Measurements from ENCODE around the gene RCAN1. TPM values are rescaled to one million over a fixed set of nuclear protein-coding genes. Genes with fewer than 3 reads are reported as not detected.

The RCAN1 gene
- total and polyA plus RNA-seq, 2 of the 13 experiments (the other 11 are each of a cell fraction or from before 2014, with no cell fraction given): 9.4 to 34.1 TPM

DNA sequence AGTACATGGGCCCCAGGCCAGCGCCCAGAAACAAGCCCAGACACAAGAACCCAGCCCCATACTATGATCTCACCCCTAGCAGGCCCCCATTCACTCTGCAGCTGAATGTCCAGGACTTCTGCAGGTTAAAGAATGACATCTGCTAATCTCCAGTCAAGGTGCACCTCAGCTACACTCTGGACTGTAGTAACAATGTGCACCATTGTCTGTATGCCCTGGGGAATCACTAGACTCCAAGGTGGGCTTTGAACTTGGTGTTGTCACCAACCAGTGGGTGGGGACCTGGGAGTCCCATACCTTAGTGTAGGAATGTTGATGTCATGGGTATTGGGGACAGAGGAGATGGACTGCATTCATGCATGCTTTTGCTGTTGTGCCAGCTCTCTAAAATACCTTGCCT is 113.2 kb downstream of the RCAN1 start (continued):
- TF ChIP-seq ZNF142 (CRISPR knock-in tag; IDR thresholded peaks at IDR 0.05): no peak
- TF ChIP-seq YEATS4 (CRISPR knock-in tag; IDR thresholded peaks at IDR 0.05; ENCODE audit: borderline replicate concordance): no peak
- no peak for TF ChIP-seq ELF1 (CRISPR knock-in tag; IDR thresholded peaks at IDR 0.05)
- no peak for TF ChIP-seq ZNF510 (CRISPR knock-in tag; IDR thresholded peaks at IDR 0.05; ENCODE audit: low read depth)
- no peak for TF ChIP-seq ZNF572 (CRISPR knock-in tag; IDR thresholded peaks at IDR 0.05)
- TF ChIP-seq MAFG (CRISPR knock-in tag; IDR thresholded peaks at IDR 0.05): no peak
- no peak for TF ChIP-seq ZNF224 (CRISPR knock-in tag; IDR thresholded peaks at IDR 0.05)
- TF ChIP-seq, protein P1, sequence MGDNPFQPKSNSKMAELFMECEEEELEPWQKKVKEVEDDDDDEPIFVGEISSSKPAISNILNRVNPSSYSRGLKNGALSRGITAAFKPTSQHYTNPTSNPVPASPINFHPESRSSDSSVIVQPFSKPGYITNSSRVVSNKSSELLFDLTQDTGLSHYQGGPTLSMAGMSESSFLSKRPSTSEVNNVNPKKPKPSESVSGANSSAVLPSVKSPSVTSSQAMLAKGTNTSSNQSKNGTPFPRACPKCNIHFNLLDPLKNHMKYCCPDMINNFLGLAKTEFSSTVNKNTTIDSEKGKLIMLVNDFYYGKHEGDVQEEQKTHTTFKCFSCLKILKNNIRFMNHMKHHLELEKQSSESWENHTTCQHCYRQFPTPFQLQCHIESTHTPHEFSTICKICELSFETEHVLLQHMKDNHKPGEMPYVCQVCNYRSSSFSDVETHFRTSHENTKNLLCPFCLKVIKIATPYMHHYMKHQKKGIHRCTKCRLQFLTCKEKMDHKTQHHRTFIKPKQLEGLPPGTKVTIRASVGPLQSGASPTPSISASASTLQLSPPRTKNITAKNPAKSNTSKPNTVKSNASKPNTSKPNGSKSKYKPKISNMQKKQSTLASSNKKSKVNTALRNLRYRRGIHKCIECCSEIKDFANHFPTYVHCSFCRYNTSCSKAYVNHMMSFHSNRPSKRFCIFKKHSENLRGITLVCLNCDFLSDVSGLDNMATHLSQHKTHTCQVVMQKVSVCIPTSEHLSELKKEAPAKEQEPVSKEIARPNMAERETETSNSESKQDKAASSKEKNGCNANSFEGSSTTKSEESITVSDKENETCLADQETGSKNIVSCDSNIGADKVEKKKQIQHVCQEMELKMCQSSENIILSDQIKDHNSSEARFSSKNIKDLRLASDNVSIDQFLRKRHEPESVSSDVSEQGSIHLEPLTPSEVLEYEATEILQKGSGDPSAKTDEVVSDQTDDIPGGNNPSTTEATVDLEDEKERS (CRISPR knock-in tag; IDR thresholded peaks at IDR 0.05): no peak
- TF ChIP-seq, protein P2, sequence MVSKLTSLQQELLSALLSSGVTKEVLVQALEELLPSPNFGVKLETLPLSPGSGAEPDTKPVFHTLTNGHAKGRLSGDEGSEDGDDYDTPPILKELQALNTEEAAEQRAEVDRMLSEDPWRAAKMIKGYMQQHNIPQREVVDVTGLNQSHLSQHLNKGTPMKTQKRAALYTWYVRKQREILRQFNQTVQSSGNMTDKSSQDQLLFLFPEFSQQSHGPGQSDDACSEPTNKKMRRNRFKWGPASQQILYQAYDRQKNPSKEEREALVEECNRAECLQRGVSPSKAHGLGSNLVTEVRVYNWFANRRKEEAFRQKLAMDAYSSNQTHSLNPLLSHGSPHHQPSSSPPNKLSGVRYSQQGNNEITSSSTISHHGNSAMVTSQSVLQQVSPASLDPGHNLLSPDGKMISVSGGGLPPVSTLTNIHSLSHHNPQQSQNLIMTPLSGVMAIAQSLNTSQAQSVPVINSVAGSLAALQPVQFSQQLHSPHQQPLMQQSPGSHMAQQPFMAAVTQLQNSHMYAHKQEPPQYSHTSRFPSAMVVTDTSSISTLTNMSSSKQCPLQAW (CRISPR knock-in tag; IDR thresholded peaks at IDR 0.05): no peak
- no peak for TF ChIP-seq ZNF343 (CRISPR knock-in tag; IDR thresholded peaks at IDR 0.05)
- no peak for TF ChIP-seq NCOA5 (CRISPR knock-in tag; IDR thresholded peaks at IDR 0.05)
- peak; percentile 42; the same call in 1 of the 2 replicates for TF ChIP-seq SAP130 (CRISPR knock-in tag; IDR thresholded peaks at IDR 0.05; ENCODE audit: low read depth)
- TF ChIP-seq PHB2 (IDR thresholded peaks at IDR 0.05; ENCODE audit: partially characterized antibody): no peak
- no peak for TF ChIP-seq ZSCAN5A (CRISPR knock-in tag; IDR thresholded peaks at IDR 0.05; ENCODE audit: borderline replicate concordance)
- no peak for TF ChIP-seq BRCA1 (CRISPR knock-in tag; IDR thresholded peaks at IDR 0.05)

Data from HepG2 (cell line).